Measurements from ENCODE around the gene PTPRD.

Gene PTPRD

DNA sequence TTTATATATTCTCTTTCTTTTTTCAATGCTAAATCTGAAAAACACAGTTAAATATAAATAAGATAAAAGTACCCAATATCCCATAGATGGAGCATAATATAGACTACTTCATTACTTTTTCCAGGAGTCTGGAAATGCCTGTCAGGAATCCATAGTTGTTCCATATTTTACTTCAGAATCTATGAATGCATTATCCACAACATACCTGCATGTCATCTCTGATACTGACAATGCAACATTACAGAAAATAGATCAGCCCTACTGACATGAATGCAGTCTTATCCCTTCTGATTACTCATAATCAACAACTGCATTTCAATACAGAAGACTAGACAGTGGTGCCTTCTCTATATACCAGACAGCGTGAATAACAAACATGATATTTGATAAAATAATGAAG is 517.6 kb downstream of the PTPRD start:
- 100% methylated on average over 1 of the region's 1 CpG; no CpG with 5 or more reads in 1 of the 2 experiments for WGBS, 2 experiments
- Histone ChIP-seq H3K36me3 (ENCODE audit: control insufficient read depth, insufficient read depth, low read length) (no peaks in the 10 kb centered on the region), H3K9me3 (ENCODE audit: control insufficient read depth, low read length) (no peaks in the 10 kb centered on the region), H3K4me3 (ENCODE audit: insufficient read depth, low read depth, low read length) (no peak overlapping the region), H3K27me3 (ENCODE audit: control insufficient read depth, insufficient read depth, low read length, poor library complexity, severe bottlenecking) (no peaks in the 10 kb centered on the region), H3K4me1 (ENCODE audit: control insufficient read depth, insufficient read depth, low read length) (no peaks in the 10 kb centered on the region), H3K27ac (ENCODE audit: insufficient read depth, low read depth, low read length, poor library complexity, severe bottlenecking) (no peak overlapping the region)

DNA sequence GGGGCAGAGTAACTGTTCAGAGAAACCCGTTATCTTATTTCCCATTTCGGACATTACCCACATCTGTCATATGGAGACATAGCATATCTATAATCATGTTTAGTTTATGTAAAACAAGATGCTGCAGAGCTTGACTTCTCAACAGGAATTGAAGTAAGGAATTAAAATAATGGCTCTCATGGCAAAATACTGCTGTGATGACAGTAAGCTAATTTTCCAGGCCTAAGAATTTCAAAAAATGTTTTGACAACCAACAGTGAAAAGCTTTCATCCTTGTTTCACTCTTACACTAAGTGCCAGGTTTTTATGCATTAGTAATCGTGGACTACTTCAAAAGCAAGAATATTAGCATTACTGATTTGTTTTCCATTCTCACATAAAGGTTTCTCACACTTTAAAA is 518.2 kb downstream of the PTPRD start:
- Histone ChIP-seq H3K4me3 (ENCODE audit: insufficient read depth, low read depth, low read length) (no peak overlapping the region), H3K27me3 (ENCODE audit: control insufficient read depth, insufficient read depth, low read length, poor library complexity, severe bottlenecking) (no peaks in the 10 kb centered on the region), H3K36me3 (ENCODE audit: control insufficient read depth, insufficient read depth, low read length) (no peaks in the 10 kb centered on the region), H3K27ac (ENCODE audit: insufficient read depth, low read depth, low read length, poor library complexity, severe bottlenecking) (no peak overlapping the region), H3K9me3 (ENCODE audit: control insufficient read depth, low read length) (no peaks in the 10 kb centered on the region), H3K4me1 (ENCODE audit: control insufficient read depth, insufficient read depth, low read length) (no peaks in the 10 kb centered on the region)
- 95% methylated on average over 1 of the region's 3 CpGs; no CpG with 5 or more reads in 1 of the 2 experiments for WGBS, 2 experiments

DNA sequence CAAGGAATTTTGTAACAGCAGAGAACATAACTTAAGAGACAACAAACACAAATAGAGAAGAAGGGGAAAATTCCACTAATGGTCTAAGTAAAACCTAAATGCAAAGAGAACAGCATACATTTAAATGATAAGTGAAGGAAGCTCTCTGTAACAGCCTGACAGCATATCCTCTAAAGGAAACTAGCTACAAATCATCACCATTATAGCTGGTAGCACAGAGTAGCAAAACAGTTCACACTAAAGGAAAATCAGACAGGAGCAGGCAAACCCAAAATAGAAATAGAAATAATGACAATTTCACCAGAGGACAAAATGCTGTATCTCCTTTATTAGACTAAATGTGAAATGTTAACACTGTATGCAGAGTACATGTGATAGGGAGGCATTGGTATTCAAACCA is 532.8 kb downstream of the PTPRD start:
- Histone ChIP-seq H3K9me3 (ENCODE audit: control insufficient read depth, low read length) (no peaks in the 10 kb centered on the region), H3K4me1 (ENCODE audit: control insufficient read depth, insufficient read depth, low read length) (no peaks in the 10 kb centered on the region), H3K4me3 (ENCODE audit: insufficient read depth, low read depth, low read length) (no peak overlapping the region), H3K27me3 (ENCODE audit: control insufficient read depth, insufficient read depth, low read length, poor library complexity, severe bottlenecking) (no peaks in the 10 kb centered on the region), H3K36me3 (ENCODE audit: control insufficient read depth, insufficient read depth, low read length) (no peaks in the 10 kb centered on the region), H3K27ac (ENCODE audit: insufficient read depth, low read depth, low read length, poor library complexity, severe bottlenecking) (no peak overlapping the region)

DNA sequence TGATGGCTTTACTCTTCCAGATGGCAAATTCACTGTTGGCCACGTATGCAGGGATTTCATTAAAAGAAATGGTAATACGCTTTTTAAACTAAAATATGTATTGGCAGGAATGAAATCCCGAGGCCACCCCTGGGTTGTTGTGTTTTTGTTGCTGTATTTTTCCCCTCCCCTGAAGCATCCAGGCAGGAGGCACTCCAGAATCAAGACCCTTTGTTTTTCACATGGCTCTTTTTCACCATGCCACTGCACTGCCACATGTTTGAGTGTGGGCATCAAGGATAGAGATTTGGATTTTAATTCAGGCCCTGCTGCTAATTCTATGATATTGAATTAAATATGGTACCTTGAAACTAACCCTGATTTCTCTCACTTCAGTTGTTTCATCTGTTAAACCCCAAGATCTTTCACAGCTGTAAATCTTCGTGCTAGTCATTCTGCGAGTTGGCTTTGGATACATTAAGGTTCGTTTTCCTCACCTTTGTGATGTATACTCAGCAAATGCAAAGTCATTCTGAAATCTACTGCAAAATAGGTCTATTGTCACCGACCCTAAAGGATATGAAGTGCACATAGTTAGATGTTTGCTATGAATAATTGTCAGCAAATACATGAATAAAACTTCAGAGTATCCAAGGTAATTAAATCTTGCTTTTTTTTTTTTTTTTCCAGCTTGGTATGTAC is 533.4 kb downstream of the PTPRD start:
- no peak overlapping the region for H3K27ac ChIP-seq (ENCODE audit: insufficient read depth, low read depth, low read length, poor library complexity, severe bottlenecking)
- no peaks in the 10 kb centered on the region for H3K36me3 ChIP-seq (ENCODE audit: control insufficient read depth, insufficient read depth, low read length)
- 74 to 82% methylated on average over 7 of the region's 7 CpGs for WGBS, 2 experiments
- no peaks in the 10 kb centered on the region for H3K9me3 ChIP-seq (ENCODE audit: control insufficient read depth, low read length)
- no peaks in the 10 kb centered on the region for H3K27me3 ChIP-seq (ENCODE audit: control insufficient read depth, insufficient read depth, low read length, poor library complexity, severe bottlenecking)
- H3K4me1 ChIP-seq (ENCODE audit: control insufficient read depth, insufficient read depth, low read length): no peaks in the 10 kb centered on the region
- no peak overlapping the region for H3K4me3 ChIP-seq (ENCODE audit: insufficient read depth, low read depth, low read length)

DNA sequence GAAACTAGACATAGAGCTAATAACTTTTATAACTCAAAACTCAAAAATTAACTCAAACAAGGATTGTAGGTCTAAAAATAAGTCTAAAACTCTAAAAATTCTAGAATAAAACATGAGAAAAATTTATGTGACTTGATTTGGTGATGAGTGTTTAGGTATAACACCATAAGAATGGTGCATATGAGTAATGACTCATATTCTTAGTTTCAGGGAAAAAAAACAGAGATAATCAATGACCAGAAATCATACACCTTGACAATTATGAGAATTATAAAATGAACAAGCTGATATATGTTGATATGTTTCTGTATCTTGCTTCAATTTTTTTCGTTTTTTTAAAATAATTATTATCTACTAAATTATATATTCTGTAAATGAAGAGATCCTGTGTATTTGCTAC is 541.2 kb downstream of the PTPRD start:
- no CpG with 5 or more reads among the region's 1 CpG for WGBS, 2 experiments

DNA sequence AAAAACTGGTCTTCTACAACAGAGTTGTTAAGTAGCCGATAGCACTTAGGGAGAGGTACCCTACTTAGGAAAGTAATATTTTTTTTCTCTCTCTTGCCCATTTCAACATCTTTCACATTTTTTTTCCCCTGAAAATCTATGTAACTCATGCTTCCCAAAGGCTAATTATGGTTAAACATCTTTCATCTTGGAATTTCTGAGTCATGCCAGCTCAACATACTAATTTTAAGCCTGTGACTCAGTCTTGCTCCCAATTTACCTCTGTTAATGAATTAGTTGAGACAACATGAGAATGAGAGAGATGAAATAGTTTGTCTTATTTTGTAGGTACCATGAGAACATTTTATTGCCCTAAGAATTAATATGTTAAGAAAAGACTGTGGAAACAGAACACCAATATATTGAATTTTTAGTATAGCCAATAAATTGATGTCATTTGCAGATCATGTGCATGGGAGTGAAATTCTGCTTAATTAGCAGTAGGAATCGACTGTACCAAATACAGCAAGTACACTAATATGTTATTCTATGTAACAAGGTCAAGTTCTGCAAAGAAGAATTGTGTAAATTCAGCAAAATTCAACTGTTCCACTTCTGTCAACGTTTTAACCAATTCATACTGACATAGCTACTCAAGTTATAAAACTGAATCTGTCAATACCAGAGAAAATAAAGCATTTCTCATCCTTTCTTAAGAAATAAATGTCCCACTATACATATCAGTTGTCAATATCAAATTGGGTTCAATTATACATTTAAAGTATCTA is 550.0 kb downstream of the PTPRD start:
- no peaks in the 10 kb centered on the region for H3K36me3 ChIP-seq (ENCODE audit: control insufficient read depth, insufficient read depth, low read length)
- no peaks in the 10 kb centered on the region for H3K9me3 ChIP-seq (ENCODE audit: control insufficient read depth, low read length)
- WGBS, 2 experiments: 85 to 90% methylated on average over 2 to 3 of the region's 3 CpGs
- no peak overlapping the region for H3K27ac ChIP-seq (ENCODE audit: insufficient read depth, low read depth, low read length, poor library complexity, severe bottlenecking)
- no peaks in the 10 kb centered on the region for H3K4me1 ChIP-seq (ENCODE audit: control insufficient read depth, insufficient read depth, low read length)
- H3K27me3 ChIP-seq (ENCODE audit: control insufficient read depth, insufficient read depth, low read length, poor library complexity, severe bottlenecking): no peaks in the 10 kb centered on the region
- no peak overlapping the region for H3K4me3 ChIP-seq (ENCODE audit: insufficient read depth, low read depth, low read length)

More for the DNA sequence above, 541.2 kb downstream of the PTPRD start:
- Histone ChIP-seq H3K36me3 (ENCODE audit: control insufficient read depth, insufficient read depth, low read length) (no peaks in the 10 kb centered on the region), H3K9me3 (ENCODE audit: control insufficient read depth, low read length) (no peaks in the 10 kb centered on the region), H3K4me3 (ENCODE audit: insufficient read depth, low read depth, low read length) (no peak overlapping the region), H3K4me1 (ENCODE audit: control insufficient read depth, insufficient read depth, low read length) (no peaks in the 10 kb centered on the region), H3K27ac (ENCODE audit: insufficient read depth, low read depth, low read length, poor library complexity, severe bottlenecking) (no peak overlapping the region), H3K27me3 (ENCODE audit: control insufficient read depth, insufficient read depth, low read length, poor library complexity, severe bottlenecking) (no peaks in the 10 kb centered on the region)

DNA sequence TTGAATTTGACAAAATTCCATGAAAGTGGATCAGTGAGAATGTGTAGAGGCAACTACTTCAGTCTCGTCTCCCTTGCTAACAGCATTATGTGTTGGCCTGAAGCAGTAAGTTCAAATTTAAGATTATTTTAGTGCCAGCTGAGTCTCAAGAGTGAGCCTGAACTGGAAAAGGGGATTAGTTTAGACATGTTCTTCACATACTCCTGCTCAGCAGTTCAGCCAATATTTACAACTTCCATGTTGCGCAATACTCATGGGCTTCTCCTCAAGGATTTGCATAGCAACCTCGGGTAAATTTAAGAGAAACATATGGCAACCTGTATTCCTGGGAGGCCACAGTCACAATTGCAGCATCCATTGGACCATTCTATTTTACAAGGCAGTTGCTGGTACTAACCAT is 553.8 kb downstream of the PTPRD start:
- no peak overlapping the region for H3K27ac ChIP-seq (ENCODE audit: insufficient read depth, low read depth, low read length, poor library complexity, severe bottlenecking)
- H3K36me3 ChIP-seq (ENCODE audit: control insufficient read depth, insufficient read depth, low read length): no peaks in the 10 kb centered on the region
- no peak overlapping the region for H3K4me3 ChIP-seq (ENCODE audit: insufficient read depth, low read depth, low read length)
- WGBS, 2 experiments: 88 to 91% methylated on average over 3 of the region's 3 CpGs
- no peaks in the 10 kb centered on the region for H3K9me3 ChIP-seq (ENCODE audit: control insufficient read depth, low read length)
- H3K4me1 ChIP-seq (ENCODE audit: control insufficient read depth, insufficient read depth, low read length): no peaks in the 10 kb centered on the region
- no peaks in the 10 kb centered on the region for H3K27me3 ChIP-seq (ENCODE audit: control insufficient read depth, insufficient read depth, low read length, poor library complexity, severe bottlenecking)

DNA sequence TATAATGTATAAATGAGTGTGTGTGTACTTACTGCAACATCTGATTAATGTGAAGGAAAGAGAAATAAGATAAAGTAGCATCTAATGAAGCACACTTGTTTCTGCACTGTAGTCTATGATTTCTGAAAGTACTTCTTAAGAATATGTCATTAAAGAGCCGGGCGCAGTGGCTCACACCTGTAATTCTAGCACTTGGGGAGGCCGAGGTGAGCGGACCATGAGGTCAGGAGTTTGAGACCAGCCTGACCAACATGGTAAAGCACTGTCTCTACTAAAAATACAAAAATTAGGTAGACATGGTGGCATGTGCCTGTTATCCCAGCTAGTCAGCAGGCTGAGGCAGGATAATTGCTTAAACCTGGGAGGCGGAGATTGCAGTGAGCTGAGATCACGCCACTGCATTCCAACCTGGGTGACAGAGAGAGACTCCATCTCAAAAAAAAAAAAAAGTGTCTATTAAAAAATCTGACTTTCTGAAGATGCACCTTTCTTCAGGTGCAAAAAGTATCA is 556.9 kb downstream of the PTPRD start:
- H3K27ac ChIP-seq (ENCODE audit: insufficient read depth, low read depth, low read length, poor library complexity, severe bottlenecking): no peak overlapping the region
- no peaks in the 10 kb centered on the region for H3K9me3 ChIP-seq (ENCODE audit: control insufficient read depth, low read length)
- H3K4me3 ChIP-seq (ENCODE audit: insufficient read depth, low read depth, low read length): no peak overlapping the region
- WGBS, 2 experiments: 85 to 88% methylated on average over 6 of the region's 6 CpGs
- H3K27me3 ChIP-seq (ENCODE audit: control insufficient read depth, insufficient read depth, low read length, poor library complexity, severe bottlenecking): no peaks in the 10 kb centered on the region
- no peaks in the 10 kb centered on the region for H3K4me1 ChIP-seq (ENCODE audit: control insufficient read depth, insufficient read depth, low read length)
- no peaks in the 10 kb centered on the region for H3K36me3 ChIP-seq (ENCODE audit: control insufficient read depth, insufficient read depth, low read length)

DNA sequence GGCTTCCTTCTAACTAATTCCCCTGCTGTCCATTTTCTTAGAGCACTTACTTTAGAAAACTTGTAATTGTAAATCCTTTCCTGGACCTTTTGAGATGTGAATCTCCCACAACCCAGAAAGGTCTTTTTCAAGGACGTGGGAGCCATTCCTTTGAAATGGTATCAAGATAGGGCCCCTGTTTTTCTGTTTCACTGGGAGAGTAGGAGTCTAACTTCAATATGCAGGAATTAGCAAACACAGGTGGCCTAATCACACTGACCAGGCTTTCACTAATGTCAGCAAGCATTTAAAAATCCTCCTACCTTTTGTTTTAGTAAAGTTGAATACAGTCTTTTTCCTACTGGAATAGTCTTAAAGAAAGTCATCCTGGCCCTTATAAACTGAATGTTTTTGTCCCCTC is 558.3 kb downstream of the PTPRD start:
- no peaks in the 10 kb centered on the region for H3K9me3 ChIP-seq (ENCODE audit: control insufficient read depth, low read length)
- no peak overlapping the region for H3K27ac ChIP-seq (ENCODE audit: insufficient read depth, low read depth, low read length, poor library complexity, severe bottlenecking)
- 8 to 15% methylated on average over 1 of the region's 1 CpG for WGBS, 2 experiments
- H3K36me3 ChIP-seq (ENCODE audit: control insufficient read depth, insufficient read depth, low read length): no peaks in the 10 kb centered on the region
- H3K4me1 ChIP-seq (ENCODE audit: control insufficient read depth, insufficient read depth, low read length): no peaks in the 10 kb centered on the region
- H3K27me3 ChIP-seq (ENCODE audit: control insufficient read depth, insufficient read depth, low read length, poor library complexity, severe bottlenecking): no peaks in the 10 kb centered on the region
- no peak overlapping the region for H3K4me3 ChIP-seq (ENCODE audit: insufficient read depth, low read depth, low read length)

DNA sequence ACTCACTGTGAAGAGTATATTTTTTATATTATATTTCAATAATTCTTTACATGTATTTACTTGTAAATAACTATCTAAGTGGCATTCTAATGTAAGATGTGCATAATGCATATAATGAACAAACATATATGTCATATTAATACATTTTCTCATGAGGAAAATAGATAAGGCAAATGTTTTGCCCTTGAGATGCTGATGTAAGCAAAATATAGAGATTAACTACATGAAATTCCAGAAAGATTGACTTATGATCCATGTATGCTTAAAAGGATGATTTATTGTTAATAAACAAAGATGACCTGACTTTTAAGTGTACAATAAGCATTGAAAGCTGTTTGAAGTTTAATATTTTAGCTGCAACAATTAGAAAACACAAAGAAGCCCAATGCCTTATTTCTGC is 559.9 kb downstream of the PTPRD start:
- Histone ChIP-seq H3K27ac (ENCODE audit: insufficient read depth, low read depth, low read length, poor library complexity, severe bottlenecking) (no peak overlapping the region), H3K27me3 (ENCODE audit: control insufficient read depth, insufficient read depth, low read length, poor library complexity, severe bottlenecking) (no peaks in the 10 kb centered on the region), H3K4me1 (ENCODE audit: control insufficient read depth, insufficient read depth, low read length) (no peaks in the 10 kb centered on the region), H3K36me3 (ENCODE audit: control insufficient read depth, insufficient read depth, low read length) (no peaks in the 10 kb centered on the region), H3K9me3 (ENCODE audit: control insufficient read depth, low read length) (no peaks in the 10 kb centered on the region), H3K4me3 (ENCODE audit: insufficient read depth, low read depth, low read length) (no peak overlapping the region)
